HG03460 (cell line): ENCODE data around the gene SLC12A5.
"Not testable (repeated sequence)": the region's sequence is repeated elsewhere in the genome, so short reads cannot be mapped to it uniquely, and the experiment has no call there.

Source experiments
- ATAC-seq: cut with Tn5 transposase; IDR thresholded peaks from one replicate; pipeline ENCODE4 v1.9.1; 2021; ENCODE audit not compliant: unreplicated experiment

The SLC12A5 gene

GRCh38 chr20:46028772-46029371, at the start of gene SLC12A5:
Gene SLC12A5 (plus strand): TSS chr20:46029215. CDS start chr20:46029345, 130 bp downstream.
- ATAC-seq: no peak

DNA sequence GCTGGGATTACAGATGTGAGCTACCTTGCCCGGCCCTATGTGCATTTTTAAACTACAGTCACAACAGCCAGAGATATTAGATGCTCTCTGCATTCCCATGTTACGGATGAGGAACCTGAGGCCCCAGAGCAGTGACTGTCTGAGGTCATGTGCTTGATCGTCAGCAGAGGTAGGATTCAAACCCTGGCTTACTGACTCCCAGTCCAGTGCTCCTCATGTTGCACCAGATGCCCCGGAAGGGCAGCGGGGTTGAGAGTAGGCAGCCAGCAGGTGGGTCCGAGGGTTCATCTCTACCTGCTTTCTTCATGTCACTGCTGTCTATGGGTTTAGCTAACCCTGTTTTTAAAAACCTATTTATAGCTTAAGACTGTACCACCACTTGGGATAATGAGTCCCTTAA, 47.8 kb upstream of the SLC12A5 start:
- ATAC-seq: no peak

- ATAC-seq: no peak
Measured at GRCh38 chr20:45983279-45983743, 45.7 kb upstream of the SLC12A5 start.

DNA sequence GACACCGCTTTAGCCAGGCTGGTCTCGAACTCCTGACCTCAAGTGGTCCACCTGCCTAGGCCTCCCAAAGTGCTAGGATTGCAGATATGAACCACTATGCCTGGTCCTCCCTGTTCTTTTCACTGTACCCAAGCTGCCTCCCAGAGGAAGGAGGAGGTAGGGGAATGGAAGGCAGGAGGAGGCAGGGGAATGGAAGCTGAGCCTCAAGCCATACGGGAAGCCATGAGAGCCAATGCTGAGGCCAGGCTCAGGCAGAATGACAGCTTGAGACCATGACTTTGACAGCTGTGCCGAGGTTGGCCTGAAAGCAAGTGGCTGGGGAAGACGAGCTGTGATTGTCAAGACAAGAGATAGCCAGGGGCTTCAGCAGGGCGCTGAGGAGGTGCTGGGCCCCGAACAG, 43.4 kb upstream of the SLC12A5 start:
- ATAC-seq: no peak

DNA sequence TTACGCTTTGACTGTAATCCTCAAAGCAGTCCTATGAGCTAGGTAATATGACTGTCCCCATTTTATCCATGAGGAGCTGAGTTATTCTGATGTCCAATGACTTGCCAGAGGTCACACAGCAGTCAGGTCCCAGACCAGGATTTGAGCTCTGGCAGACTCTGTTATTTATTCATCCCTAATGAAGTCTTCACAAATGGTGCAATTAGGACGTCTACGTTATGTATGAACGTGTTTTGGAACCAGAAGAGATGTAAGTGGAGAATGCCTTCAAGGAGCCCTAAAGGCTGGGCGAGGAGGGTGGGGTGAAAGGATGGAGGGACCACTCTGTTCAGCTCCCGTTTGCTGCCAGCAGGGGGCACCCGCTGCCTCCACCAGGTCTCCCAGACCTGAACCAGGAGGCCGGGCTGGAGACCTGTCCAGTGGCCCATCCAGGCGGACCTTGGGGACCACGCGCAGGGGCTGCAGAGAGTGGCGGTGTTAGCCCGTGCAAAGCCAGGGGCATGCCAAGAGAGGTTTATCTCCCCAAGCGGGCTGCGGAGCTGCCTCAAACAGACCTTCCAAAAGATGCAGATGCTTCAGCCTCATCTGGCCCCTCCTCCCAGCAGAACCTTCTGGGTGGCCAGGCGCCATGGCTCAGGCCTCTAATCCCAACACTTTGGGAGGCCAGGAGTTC, 41.8 kb upstream of the SLC12A5 start:
- no peak for ATAC-seq

- ATAC-seq: not testable (repeated sequence)
Measured at GRCh38 chr20:45988830-45989229, 40.2 kb upstream of the SLC12A5 start.

DNA sequence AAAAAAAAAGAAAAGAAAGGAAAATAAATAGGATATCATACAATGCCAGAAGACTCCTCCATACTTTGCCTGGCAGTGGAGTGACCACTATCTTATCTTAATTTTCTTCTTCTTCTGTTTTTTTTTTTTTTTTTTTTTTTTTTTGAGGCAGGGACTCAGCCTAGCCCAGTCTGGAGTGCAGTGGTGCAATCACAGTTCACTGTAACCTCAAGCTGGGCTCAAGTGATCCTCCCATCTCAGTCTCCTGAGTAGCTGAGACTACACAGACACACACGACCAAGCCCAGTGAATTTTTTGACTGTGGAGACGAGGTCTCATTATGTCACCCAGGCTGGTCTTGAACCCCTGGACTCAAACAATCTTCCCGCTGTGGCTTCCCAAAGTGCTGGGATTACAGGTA, 37.4 kb upstream of the SLC12A5 start:
- no peak for ATAC-seq

GRCh38 chr20:45993197-45993951, 35.6 kb upstream of the SLC12A5 start:
- no peak for ATAC-seq

- ATAC-seq: no peak
Measured at GRCh38 chr20:45994761-45995493, 34.1 kb upstream of the SLC12A5 start.

- ATAC-seq: not testable (repeated sequence)
Measured at GRCh38 chr20:45995495-45996097, 33.4 kb upstream of the SLC12A5 start.

DNA sequence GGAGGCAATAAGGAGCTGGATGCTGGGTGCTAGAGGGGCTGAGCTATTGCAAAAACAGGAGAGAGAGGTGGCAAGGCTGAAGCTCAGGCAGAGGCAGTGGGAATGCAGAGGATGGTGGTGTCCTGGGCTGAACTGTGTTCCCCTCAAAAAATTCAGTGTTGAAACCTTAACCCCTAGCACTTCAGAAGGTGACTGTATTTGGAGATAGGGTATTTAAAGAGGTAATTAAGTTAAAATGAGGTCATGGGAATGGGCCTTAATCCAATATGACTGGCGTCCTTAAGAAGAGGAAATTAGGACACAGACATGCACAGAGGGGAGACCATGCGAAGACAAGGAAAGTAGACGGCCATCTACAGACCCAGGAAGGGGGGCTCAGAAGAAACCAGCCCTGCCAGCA, 31.8 kb upstream of the SLC12A5 start:
- no peak for ATAC-seq

GRCh38 chr20:45998337-45998736, 30.7 kb upstream of the SLC12A5 start:
- no peak for ATAC-seq

DNA sequence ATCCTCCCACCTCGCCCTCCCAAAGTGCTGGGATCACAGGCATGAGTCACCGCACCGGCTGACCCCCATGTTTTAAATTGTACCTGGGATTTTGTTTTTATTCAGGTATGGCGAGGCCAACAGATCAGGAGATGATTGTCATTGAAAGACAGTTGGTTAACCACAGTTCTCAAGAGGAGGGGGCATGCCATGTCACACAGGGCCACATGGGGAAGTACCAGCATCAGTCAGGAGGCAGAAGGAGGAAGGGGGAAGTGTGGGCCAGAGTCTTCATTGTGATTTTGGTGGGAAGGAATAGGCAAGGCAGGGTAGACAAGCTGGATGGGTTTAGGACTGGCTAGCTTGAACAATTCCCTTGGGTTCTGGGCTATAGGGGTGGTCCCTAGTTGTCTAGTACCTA, 30.3 kb upstream of the SLC12A5 start:
- no peak for ATAC-seq

DNA sequence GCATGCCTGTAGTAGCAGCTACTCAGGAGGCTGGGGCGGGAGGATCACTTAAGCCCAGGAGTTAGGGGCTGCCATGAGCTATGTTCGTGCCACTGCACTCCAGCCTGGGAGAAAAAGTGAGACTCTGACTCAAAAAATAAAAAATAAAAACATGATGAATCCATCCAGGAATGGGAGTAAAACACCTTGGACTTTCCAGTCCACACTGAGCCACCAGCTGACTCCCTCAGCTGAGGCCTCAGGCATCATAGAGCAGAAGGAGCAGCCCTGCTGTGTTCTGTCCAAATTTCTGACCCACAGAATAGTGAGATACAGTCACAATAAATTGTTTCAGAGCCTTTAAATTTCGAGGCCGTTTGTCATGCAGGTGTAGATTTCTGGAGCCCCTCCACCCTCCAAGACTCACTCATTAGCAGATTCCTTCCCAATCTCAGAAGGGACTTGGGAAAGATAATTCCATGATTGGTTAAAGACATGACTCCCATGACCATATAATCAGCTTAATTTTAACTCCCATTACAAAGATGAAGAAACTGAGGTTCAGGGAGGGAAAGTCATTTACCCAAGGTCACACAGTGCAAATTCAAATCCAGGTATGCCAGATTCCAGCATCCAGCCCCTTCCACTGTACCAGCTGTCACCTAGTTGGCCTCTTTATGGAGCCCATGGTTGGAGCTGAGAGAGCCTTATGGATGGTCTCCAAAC, 29.3 kb upstream of the SLC12A5 start:
- no peak for ATAC-seq

- no peak for ATAC-seq
Measured at GRCh38 chr20:46000262-46000996, 28.6 kb upstream of the SLC12A5 start.

DNA sequence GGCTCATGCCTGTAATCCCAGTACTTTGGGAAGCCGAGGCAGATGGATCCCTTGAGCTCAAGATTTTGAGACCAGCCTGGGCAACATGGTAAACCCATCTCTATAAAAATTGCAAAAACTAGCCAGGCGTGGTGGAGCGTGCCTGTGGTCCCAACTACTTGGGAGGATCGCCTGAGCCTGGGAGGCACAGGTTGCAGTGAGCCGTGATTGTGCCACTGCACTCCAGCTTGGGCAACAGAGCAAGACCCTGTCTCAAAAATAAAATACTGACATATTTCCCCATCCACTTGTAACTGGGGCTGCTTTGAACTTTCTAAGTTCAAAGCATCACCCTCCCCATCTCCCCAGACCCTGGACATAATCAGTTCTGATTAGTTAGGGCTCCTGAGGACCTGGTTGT, 27.5 kb upstream of the SLC12A5 start:
- no peak for ATAC-seq

GRCh38 chr20:46002008-46002407, 27.0 kb upstream of the SLC12A5 start:
- ATAC-seq: no peak

GRCh38 chr20:46004187-46004586, 24.8 kb upstream of the SLC12A5 start:
- ATAC-seq: no peak

DNA sequence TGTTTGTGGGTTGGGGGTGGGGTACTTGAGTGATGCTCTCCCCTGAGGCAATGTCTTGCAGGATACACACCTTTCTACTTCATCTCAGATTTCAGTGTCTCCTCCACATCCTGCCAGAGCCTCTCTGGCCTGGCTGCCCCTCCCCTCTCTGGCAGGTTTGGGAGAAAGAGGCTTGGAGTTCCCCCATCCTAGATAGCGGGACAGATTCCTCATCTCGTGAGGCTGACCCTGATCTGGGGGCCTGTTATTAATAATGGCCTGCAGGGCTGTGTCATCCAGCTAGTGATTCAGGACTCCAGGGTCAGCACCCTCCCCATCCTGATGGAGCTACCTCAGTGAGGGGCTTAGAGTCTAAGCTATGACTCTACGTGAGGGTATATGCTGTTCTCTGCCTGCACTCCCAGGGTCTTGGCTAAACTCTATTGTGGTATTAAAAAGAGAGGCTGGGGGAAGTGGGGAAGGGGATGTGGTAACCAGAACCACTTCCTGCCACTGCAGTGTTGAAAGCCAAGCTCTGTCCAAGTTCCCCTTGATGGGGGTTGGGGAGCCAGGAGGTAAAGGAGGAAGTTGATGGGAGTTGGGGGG, 24.0 kb upstream of the SLC12A5 start:
- no peak for ATAC-seq
